Activated T-cell treated with anti-CD3 and anti-CD28 coated beads, Interleukin-2, amount 50 U/mL, for 72 hours (primary cell): Measurements from ENCODE around the gene DENND4B. TPM values are rescaled to one million over a fixed set of nuclear protein-coding genes. Genes with fewer than 3 reads are reported as not detected.

Experiments
- total RNA-seq, 2 donors: library from RNA; stranded (reverse); gene quantifications; one replicate each; pipeline ENCODE4 v1.2.3, GENCODE V29; 2022

DENND4B gene
- total RNA-seq, 2 donors from 2014 or later = 105 to 108 TPM

Other genes starting within 250 kb of the DENND4B start
- gene INTS3, start 218.7 kb downstream of the DENND4B start, total RNA-seq = 10 to 100 TPM; 62.6 to 70.8 TPM
- gene SLC27A3, start 171.3 kb downstream of the DENND4B start, total RNA-seq = 1 to 10 TPM; 5.6 to 8.3 TPM
- gene GATAD2B, start 23.7 kb downstream of the DENND4B start, total RNA-seq = 100 to 1,000 TPM in 1 of 2 donors, 10 to 100 TPM in 1; 87.4 to 106 TPM
- gene CRTC2, start 11.9 kb upstream of the DENND4B start, total RNA-seq = 100 to 1,000 TPM; 107 to 121 TPM
- gene SLC39A1, start 16.8 kb upstream of the DENND4B start, total RNA-seq = 10 to 100 TPM; 86.5 to 90.7 TPM
- 10 to 100 TPM; 13.7 to 13.9 TPM for gene CREB3L4, start 21.2 kb upstream of the DENND4B start, total RNA-seq
- gene JTB, start 31.0 kb upstream of the DENND4B start, total RNA-seq = 100 to 1,000 TPM; 130 to 133 TPM
- gene RAB13, start 39.6 kb upstream of the DENND4B start, total RNA-seq = 10 to 100 TPM; 33.9 to 62.7 TPM
- 1,000 to 10,000 TPM; 1,821 to 1,822 TPM for gene RPS27, start 44.0 kb upstream of the DENND4B start, total RNA-seq
- gene NUP210L, start 208.4 kb upstream of the DENND4B start, total RNA-seq = under 1 TPM; 0.07 to 0.14 TPM
- gene TPM3, start 245.4 kb upstream of the DENND4B start, total RNA-seq = 100 to 1,000 TPM; 456 to 468 TPM